HEK293 (cell line): Measurements from ENCODE around the gene ITGB1.

ENCODE experiments used
- GLIS1 ChIP-seq: fragments of 450-650 bp; formaldehyde crosslinking; IDR thresholded peaks from 2 replicates; pipeline ENCODE4 v1.5.1; 2016; ENCODE audit warnings: missing biosample characterization, missing genetic modification characterization
- OVOL3 ChIP-seq: fragments of 450-650 bp; formaldehyde crosslinking; IDR thresholded peaks from 2 replicates; pipeline ENCODE4 v1.5.1; 2016; ENCODE audit warnings: missing biosample characterization, missing genetic modification characterization
- PRDM10 ChIP-seq: fragments of 450-650 bp; formaldehyde crosslinking; IDR thresholded peaks from 2 replicates; pipeline ENCODE4 v1.5.1; 2016; ENCODE audit warnings: missing biosample characterization, missing genetic modification characterization
- REPIN1 ChIP-seq: fragments of 450-650 bp; formaldehyde crosslinking; IDR thresholded peaks from 2 replicates; pipeline ENCODE4 v1.5.1; 2017; ENCODE audit warnings: missing biosample characterization, missing genetic modification characterization, low read depth
- SP3 ChIP-seq: fragments of 450-650 bp; formaldehyde crosslinking; IDR thresholded peaks from 2 replicates; pipeline ENCODE4 v1.5.1; 2016; ENCODE audit warnings: missing biosample characterization, missing genetic modification characterization
- SP7 ChIP-seq: fragments of 450-650 bp; formaldehyde crosslinking; IDR thresholded peaks from 2 replicates; pipeline ENCODE4 v1.5.1; 2016; ENCODE audit warnings: missing biosample characterization, missing genetic modification characterization
- ZBTB1 ChIP-seq: fragments of 450-650 bp; formaldehyde crosslinking; IDR thresholded peaks from 2 replicates; pipeline ENCODE4 v1.5.1; 2016; ENCODE audit warnings: missing biosample characterization, missing genetic modification characterization
- ZBTB48 ChIP-seq: fragments of 450-650 bp; formaldehyde crosslinking; IDR thresholded peaks from 2 replicates; pipeline ENCODE4 v1.5.1; 2016; ENCODE audit warnings: missing biosample characterization, missing genetic modification characterization
- ZFP41 ChIP-seq: fragments of 450-650 bp; formaldehyde crosslinking; IDR thresholded peaks from 2 replicates; pipeline ENCODE4 v1.5.1; 2016; ENCODE audit warnings: missing biosample characterization, missing genetic modification characterization, borderline replicate concordance
- ZNF184 ChIP-seq: fragments of 450-650 bp; IDR thresholded peaks from 2 replicates; pipeline ENCODE4 v1.5.1; 2018; ENCODE audit warnings: missing biosample characterization, mild to moderate bottlenecking, missing genetic modification characterization
- ZNF211 ChIP-seq: fragments of 450-650 bp; formaldehyde crosslinking; IDR thresholded peaks from 2 replicates; pipeline ENCODE4 v1.5.1; 2016; ENCODE audit warnings: low read depth, missing biosample characterization, missing genetic modification characterization
- ZNF23 ChIP-seq: fragments of 450-650 bp; formaldehyde crosslinking; IDR thresholded peaks from 2 replicates; pipeline ENCODE4 v1.5.1; 2016; ENCODE audit warnings: missing biosample characterization, missing genetic modification characterization, borderline replicate concordance
- ZNF670 ChIP-seq: fragments of 450-650 bp; formaldehyde crosslinking; IDR thresholded peaks from 2 replicates; pipeline ENCODE4 v1.5.1; 2016; ENCODE audit warnings: missing biosample characterization, missing genetic modification characterization, low read depth
- ZSCAN5A ChIP-seq: fragments of 450-650 bp; formaldehyde crosslinking; IDR thresholded peaks from 2 replicates; pipeline ENCODE4 v1.5.1; 2016; ENCODE audit warnings: missing biosample characterization, missing genetic modification characterization
- TF ChIP-seq, protein P1 (sequence below): fragments of 450-650 bp; formaldehyde crosslinking; IDR thresholded peaks from 2 replicates; pipeline ENCODE4 v1.5.1; 2016; ENCODE audit warnings: missing biosample characterization, missing genetic modification characterization
- TF ChIP-seq, protein P2 (sequence below): IDR thresholded peaks from 2 replicates; pipeline ENCODE4 v1.6.1; 2011; ENCODE audit warnings: mild to moderate bottlenecking, low read depth, low read length, borderline replicate concordance
- TF ChIP-seq, protein P3 (sequence below): fragments of 450-650 bp; formaldehyde crosslinking; IDR thresholded peaks from 2 replicates; pipeline ENCODE4 v1.5.1; 2017; ENCODE audit warnings: missing biosample characterization, missing genetic modification characterization
- TF ChIP-seq, protein P4 (sequence below): fragments of 450-650 bp; formaldehyde crosslinking; IDR thresholded peaks from 2 replicates; pipeline ENCODE4 v1.5.1; 2016; ENCODE audit warnings: missing biosample characterization, missing genetic modification characterization, borderline replicate concordance

The ITGB1 gene

GRCh38 chr10:32963096-32963495, 5.1 kb upstream of the ITGB1 start (continued):
- TF ChIP-seq, protein P1, sequence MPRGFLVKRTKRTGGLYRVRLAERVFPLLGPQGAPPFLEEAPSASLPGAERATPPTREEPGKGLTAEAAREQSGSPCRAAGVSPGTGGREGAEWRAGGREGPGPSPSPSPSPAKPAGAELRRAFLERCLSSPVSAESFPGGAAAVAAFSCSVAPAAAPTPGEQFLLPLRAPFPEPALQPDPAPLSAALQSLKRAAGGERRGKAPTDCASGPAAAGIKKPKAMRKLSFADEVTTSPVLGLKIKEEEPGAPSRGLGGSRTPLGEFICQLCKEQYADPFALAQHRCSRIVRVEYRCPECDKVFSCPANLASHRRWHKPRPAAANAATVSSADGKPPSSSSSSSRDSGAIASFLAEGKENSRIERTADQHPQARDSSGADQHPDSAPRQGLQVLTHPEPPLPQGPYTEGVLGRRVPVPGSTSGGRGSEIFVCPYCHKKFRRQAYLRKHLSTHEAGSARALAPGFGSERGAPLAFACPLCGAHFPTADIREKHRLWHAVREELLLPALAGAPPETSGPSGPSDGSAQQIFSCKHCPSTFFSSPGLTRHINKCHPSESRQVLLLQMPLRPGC (tag by site-specific recombination), result no peak
- no peak for TF ChIP-seq ZFP41 (tag by site-specific recombination)
- TF ChIP-seq ZBTB1 (tag by site-specific recombination), result no peak
- TF ChIP-seq ZNF211 (tag by site-specific recombination), result no peak
- TF ChIP-seq ZNF23 (tag by site-specific recombination), result no peak
- no peak for TF ChIP-seq GLIS1 (tag by site-specific recombination)
- no peak for TF ChIP-seq ZSCAN5A (tag by site-specific recombination)
- TF ChIP-seq SP3 (tag by site-specific recombination), result no peak
- TF ChIP-seq SP7 (tag by site-specific recombination), result 0 out of 2 replicates have a peak, but pooled peaks have one; percentile 12
- TF ChIP-seq, protein P2, sequence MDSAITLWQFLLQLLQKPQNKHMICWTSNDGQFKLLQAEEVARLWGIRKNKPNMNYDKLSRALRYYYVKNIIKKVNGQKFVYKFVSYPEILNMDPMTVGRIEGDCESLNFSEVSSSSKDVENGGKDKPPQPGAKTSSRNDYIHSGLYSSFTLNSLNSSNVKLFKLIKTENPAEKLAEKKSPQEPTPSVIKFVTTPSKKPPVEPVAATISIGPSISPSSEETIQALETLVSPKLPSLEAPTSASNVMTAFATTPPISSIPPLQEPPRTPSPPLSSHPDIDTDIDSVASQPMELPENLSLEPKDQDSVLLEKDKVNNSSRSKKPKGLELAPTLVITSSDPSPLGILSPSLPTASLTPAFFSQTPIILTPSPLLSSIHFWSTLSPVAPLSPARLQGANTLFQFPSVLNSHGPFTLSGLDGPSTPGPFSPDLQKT, result no peak
- no peak for TF ChIP-seq ZBTB48
- TF ChIP-seq PRDM10 (tag by site-specific recombination), result 0 out of 2 replicates have a peak, but pooled peaks have one; percentile 23
- TF ChIP-seq ZNF184 (tag by site-specific recombination), result no peak
- TF ChIP-seq ZNF670, result no peak
- TF ChIP-seq, protein P3, sequence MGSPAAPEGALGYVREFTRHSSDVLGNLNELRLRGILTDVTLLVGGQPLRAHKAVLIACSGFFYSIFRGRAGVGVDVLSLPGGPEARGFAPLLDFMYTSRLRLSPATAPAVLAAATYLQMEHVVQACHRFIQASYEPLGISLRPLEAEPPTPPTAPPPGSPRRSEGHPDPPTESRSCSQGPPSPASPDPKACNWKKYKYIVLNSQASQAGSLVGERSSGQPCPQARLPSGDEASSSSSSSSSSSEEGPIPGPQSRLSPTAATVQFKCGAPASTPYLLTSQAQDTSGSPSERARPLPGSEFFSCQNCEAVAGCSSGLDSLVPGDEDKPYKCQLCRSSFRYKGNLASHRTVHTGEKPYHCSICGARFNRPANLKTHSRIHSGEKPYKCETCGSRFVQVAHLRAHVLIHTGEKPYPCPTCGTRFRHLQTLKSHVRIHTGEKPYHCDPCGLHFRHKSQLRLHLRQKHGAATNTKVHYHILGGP, result no peak
- no peak for TF ChIP-seq REPIN1 (tag by site-specific recombination)
- no peak for TF ChIP-seq OVOL3
- TF ChIP-seq, protein P4, sequence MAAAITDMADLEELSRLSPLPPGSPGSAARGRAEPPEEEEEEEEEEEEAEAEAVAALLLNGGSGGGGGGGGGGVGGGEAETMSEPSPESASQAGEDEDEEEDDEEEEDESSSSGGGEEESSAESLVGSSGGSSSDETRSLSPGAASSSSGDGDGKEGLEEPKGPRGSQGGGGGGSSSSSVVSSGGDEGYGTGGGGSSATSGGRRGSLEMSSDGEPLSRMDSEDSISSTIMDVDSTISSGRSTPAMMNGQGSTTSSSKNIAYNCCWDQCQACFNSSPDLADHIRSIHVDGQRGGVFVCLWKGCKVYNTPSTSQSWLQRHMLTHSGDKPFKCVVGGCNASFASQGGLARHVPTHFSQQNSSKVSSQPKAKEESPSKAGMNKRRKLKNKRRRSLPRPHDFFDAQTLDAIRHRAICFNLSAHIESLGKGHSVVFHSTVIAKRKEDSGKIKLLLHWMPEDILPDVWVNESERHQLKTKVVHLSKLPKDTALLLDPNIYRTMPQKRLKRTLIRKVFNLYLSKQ (tag by site-specific recombination), result no peak
